HEK293 (cell line): ENCODE results near the gene ANTXR1.

ENCODE experiments used
- CTCF ChIA-PET: fragments of 350-600 bp; formaldehyde crosslinking; extraction: SDS; loops from one replicate; lab custom pipeline; 2021; ENCODE audit warnings: antibody characterized with exemption; lab: Yijun Ruan, JAX
- POLR2A ChIA-PET: fragments of 300-600 bp; formaldehyde crosslinking; extraction: SDS; loops from one replicate; lab custom pipeline; 2020; ENCODE audit warnings: antibody characterized with exemption, inconsistent platforms; lab: Yijun Ruan, JAX
- H3K27ac ChIP-seq: fragments of 200-500 bp; sonication (Bioruptor generic); 2 replicates; pipeline ENCODE4 v1.5.1; 2014; ENCODE audit warnings: low read depth, low read length, control low read depth, inconsistent platforms; ENCODE audit errors: extremely low read depth
- H3K36me3 ChIP-seq, 2 experiments: fragments of 200-500 bp in 1 of 2; sonication (Bioruptor generic) in 1 of 2; 1 replicate in 1 of 2; 2 replicates in 1 of 2; pipeline ENCODE4 v1.5.1; 2014 to 2017; ENCODE audit warnings: inconsistent platforms in 2 of 2, low read length in 2 of 2; ENCODE audit not compliant: control insufficient read depth in 2 of 2, insufficient read depth in 1 of 2
- H3K4me1 ChIP-seq: fragments of 200-500 bp; sonication (Bioruptor generic); 2 replicates; pipeline ENCODE4 v1.5.1; 2014; ENCODE audit warnings: mild to moderate bottlenecking, low read length, inconsistent platforms; ENCODE audit not compliant: control insufficient read depth, insufficient read depth
- H3K4me3 ChIP-seq: 2 replicates; pipeline ENCODE4 v1.5.1; 2011; ENCODE audit warnings: low read depth, mild to moderate bottlenecking, control low read depth, low read length, moderate library complexity
- H3K9me3 ChIP-seq: fragments of 200-500 bp; sonication (Bioruptor generic); 2 replicates; pipeline ENCODE4 v1.5.1; 2014; ENCODE audit warnings: low read depth, low read length, inconsistent platforms; ENCODE audit not compliant: control insufficient read depth, insufficient read depth
- SETDB1 ChIP-seq: IDR thresholded peaks from one replicate; pipeline ENCODE4 v1.6.1; 2017; ENCODE audit warnings: mild to moderate bottlenecking, low read length, moderate library complexity, mixed read lengths; ENCODE audit not compliant: insufficient read length
- SP2 ChIP-seq: fragments of 450-650 bp; formaldehyde crosslinking; IDR thresholded peaks from 2 replicates; pipeline ENCODE4 v1.5.1; 2016; ENCODE audit warnings: missing biosample characterization, missing genetic modification characterization
- ZNF114 ChIP-seq: fragments of 450-650 bp; formaldehyde crosslinking; IDR thresholded peaks from 2 replicates; pipeline ENCODE4 v1.5.0; 2017; ENCODE audit warnings: missing biosample characterization, missing genetic modification characterization
- ZNF202 ChIP-seq: fragments of 450-650 bp; formaldehyde crosslinking; IDR thresholded peaks from 2 replicates; pipeline ENCODE4 v1.5.1; 2016; ENCODE audit warnings: missing biosample characterization, missing genetic modification characterization, borderline replicate concordance
- ZNF510 ChIP-seq: fragments of 450-650 bp; formaldehyde crosslinking; IDR thresholded peaks from 2 replicates; pipeline ENCODE4 v1.5.1; 2018; ENCODE audit warnings: mild to moderate bottlenecking, missing genetic modification characterization, missing biosample characterization; ENCODE audit not compliant: insufficient replicate concordance
- ZNF529 ChIP-seq: fragments of 450-650 bp; formaldehyde crosslinking; IDR thresholded peaks from 2 replicates; pipeline ENCODE4 v1.5.1; 2017; ENCODE audit warnings: missing genetic modification characterization, missing biosample characterization; ENCODE audit not compliant: insufficient replicate concordance
- ZNF530 ChIP-seq: fragments of 450-650 bp; formaldehyde crosslinking; IDR thresholded peaks from 2 replicates; pipeline ENCODE4 v1.5.1; 2016; ENCODE audit warnings: low read depth, missing biosample characterization, missing genetic modification characterization
- ZNF571 ChIP-seq: fragments of 450-650 bp; formaldehyde crosslinking; IDR thresholded peaks from 2 replicates; pipeline ENCODE4 v1.5.0; 2017; ENCODE audit warnings: missing biosample characterization, missing genetic modification characterization
- ZNF621 ChIP-seq: fragments of 450-650 bp; formaldehyde crosslinking; IDR thresholded peaks from 2 replicates; pipeline ENCODE4 v1.5.1; 2017; ENCODE audit warnings: missing biosample characterization, missing genetic modification characterization
- ZNF776 ChIP-seq: fragments of 450-650 bp; formaldehyde crosslinking; IDR thresholded peaks from 2 replicates; pipeline ENCODE4 v1.5.0; 2017; ENCODE audit warnings: missing biosample characterization, missing genetic modification characterization, borderline replicate concordance
- ZNF791 ChIP-seq: fragments of 450-650 bp; formaldehyde crosslinking; IDR thresholded peaks from 2 replicates; pipeline ENCODE4 v1.5.1; 2016; ENCODE audit warnings: missing biosample characterization, missing genetic modification characterization
- TF ChIP-seq, protein P1 (sequence below): fragments of 450-650 bp; formaldehyde crosslinking; IDR thresholded peaks from 2 replicates; pipeline ENCODE4; 2016; ENCODE audit warnings: missing biosample characterization, missing genetic modification characterization
- TF ChIP-seq, protein P2 (sequence below): fragments of 450-650 bp; formaldehyde crosslinking; IDR thresholded peaks from 2 replicates; pipeline ENCODE4 v1.5.1; 2016; ENCODE audit warnings: missing biosample characterization, missing genetic modification characterization, borderline replicate concordance
- TF ChIP-seq, protein P3 (sequence below): fragments of 450-650 bp; formaldehyde crosslinking; IDR thresholded peaks from 2 replicates; pipeline ENCODE4 v1.5.1; 2016; ENCODE audit warnings: missing biosample characterization, missing genetic modification characterization, low read depth
- TF ChIP-seq, protein P4 (sequence below): fragments of 450-650 bp; formaldehyde crosslinking; IDR thresholded peaks from 2 replicates; pipeline ENCODE4 v1.5.1; 2016; ENCODE audit warnings: missing biosample characterization, missing genetic modification characterization
- TF ChIP-seq, protein P5 (sequence below): fragments of 450-650 bp; formaldehyde crosslinking; IDR thresholded peaks from 2 replicates; pipeline ENCODE4 v1.5.1; 2016; ENCODE audit warnings: missing biosample characterization, missing genetic modification characterization

ANTXR1 gene

DNA sequence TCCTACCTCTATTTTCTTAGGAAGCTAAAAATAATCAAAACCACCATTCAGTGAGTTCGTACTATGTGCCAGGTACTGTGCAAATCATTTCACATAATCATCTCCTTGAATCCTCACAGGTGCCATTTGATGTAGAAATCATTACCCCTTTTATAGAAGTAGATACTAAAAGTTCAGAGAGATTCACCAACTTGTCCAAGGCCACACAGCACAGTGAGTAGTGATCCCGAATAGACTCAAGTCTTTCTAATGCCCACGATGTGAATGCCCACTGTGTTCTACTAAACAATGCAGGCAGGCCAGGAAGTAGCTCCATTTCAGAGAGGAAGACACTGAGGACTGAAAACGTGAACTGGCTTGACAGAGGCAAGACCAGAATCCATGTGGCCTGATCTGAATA, 68.8 kb downstream of the ANTXR1 start (continued):
- TF ChIP-seq ZNF202 (tag by site-specific recombination), result no peak
- TF ChIP-seq ZNF529 (tag by site-specific recombination), result no peak
- TF ChIP-seq ZNF571 (tag by site-specific recombination), result no peak
- TF ChIP-seq, protein P1, sequence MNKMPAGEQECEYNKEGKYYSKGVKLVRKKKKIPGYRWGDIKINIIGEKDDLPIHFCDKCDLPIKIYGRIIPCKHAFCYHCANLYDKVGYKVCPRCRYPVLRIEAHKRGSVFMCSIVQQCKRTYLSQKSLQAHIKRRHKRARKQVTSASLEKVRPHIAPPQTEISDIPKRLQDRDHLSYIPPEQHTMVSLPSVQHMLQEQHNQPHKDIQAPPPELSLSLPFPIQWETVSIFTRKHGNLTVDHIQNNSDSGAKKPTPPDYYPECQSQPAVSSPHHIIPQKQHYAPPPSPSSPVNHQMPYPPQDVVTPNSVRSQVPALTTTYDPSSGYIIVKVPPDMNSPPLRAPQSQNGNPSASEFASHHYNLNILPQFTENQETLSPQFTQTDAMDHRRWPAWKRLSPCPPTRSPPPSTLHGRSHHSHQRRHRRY (tag by site-specific recombination), result no peak
- TF ChIP-seq, protein P2, sequence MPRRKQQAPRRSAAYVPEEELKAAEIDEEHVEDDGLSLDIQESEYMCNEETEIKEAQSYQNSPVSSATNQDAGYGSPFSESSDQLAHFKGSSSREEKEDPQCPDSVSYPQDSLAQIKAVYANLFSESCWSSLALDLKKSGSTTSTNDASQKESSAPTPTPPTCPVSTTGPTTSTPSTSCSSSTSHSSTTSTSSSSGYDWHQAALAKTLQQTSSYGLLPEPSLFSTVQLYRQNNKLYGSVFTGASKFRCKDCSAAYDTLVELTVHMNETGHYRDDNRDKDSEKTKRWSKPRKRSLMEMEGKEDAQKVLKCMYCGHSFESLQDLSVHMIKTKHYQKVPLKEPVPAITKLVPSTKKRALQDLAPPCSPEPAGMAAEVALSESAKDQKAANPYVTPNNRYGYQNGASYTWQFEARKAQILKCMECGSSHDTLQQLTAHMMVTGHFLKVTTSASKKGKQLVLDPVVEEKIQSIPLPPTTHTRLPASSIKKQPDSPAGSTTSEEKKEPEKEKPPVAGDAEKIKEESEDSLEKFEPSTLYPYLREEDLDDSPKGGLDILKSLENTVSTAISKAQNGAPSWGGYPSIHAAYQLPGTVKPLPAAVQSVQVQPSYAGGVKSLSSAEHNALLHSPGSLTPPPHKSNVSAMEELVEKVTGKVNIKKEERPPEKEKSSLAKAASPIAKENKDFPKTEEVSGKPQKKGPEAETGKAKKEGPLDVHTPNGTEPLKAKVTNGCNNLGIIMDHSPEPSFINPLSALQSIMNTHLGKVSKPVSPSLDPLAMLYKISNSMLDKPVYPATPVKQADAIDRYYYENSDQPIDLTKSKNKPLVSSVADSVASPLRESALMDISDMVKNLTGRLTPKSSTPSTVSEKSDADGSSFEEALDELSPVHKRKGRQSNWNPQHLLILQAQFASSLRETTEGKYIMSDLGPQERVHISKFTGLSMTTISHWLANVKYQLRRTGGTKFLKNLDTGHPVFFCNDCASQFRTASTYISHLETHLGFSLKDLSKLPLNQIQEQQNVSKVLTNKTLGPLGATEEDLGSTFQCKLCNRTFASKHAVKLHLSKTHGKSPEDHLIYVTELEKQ (tag by site-specific recombination), result no peak

DNA sequence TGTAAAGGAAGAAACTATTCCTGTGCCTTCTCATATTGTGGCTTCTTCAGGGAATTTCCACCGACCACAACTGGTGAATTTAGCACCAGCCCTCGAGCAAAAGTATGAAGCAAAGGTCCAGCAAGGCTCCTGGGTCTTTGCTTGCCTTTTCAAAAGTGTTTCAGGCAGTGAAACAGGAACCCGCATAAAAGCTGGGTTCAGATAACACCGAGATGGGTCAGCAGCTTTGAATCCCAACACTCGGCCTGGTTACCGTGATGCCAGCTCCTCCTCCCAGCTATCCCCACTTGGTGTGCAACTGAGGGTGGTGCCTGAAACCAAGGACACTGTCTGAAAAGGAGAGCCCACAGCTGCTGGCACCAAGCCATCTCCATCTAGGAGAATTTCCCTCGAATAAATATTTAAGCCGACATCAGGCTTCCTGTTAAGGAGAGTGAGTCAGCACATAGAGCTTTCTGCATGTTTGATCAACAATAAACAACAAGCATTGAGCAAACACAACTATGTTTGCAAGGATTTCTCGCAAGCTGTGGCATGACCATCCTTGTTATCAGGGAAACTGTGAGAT, 69.5 kb downstream of the ANTXR1 start:
- H3K4me1 ChIP-seq, result no peaks in the 10 kb centered on the region; the same call in 1 of the 2 replicates
- CTCF ChIA-PET, result no interaction called here
- no peak overlapping the region for H3K27ac ChIP-seq
- H3K4me3 ChIP-seq, result no peak overlapping the region
- no peaks in the 10 kb centered on the region for H3K9me3 ChIP-seq
- H3K36me3 ChIP-seq, result peaks cover 0 to 26% of the 10 kb centered on the region in 2 experiments; a peak in 2 of 3 replicates
- TF ChIP-seq, protein P2 (tag by site-specific recombination), result no peak
- TF ChIP-seq ZNF776 (tag by site-specific recombination) (no peak), ZNF621 (tag by site-specific recombination) (no peak), ZNF114 (tag by site-specific recombination) (no peak), ZNF530 (tag by site-specific recombination) (no peak), ZNF510 (no peak), SP2 (tag by site-specific recombination) (no peak), ZNF791 (tag by site-specific recombination) (no peak), SETDB1 (no peak)
- TF ChIP-seq, protein P3, sequence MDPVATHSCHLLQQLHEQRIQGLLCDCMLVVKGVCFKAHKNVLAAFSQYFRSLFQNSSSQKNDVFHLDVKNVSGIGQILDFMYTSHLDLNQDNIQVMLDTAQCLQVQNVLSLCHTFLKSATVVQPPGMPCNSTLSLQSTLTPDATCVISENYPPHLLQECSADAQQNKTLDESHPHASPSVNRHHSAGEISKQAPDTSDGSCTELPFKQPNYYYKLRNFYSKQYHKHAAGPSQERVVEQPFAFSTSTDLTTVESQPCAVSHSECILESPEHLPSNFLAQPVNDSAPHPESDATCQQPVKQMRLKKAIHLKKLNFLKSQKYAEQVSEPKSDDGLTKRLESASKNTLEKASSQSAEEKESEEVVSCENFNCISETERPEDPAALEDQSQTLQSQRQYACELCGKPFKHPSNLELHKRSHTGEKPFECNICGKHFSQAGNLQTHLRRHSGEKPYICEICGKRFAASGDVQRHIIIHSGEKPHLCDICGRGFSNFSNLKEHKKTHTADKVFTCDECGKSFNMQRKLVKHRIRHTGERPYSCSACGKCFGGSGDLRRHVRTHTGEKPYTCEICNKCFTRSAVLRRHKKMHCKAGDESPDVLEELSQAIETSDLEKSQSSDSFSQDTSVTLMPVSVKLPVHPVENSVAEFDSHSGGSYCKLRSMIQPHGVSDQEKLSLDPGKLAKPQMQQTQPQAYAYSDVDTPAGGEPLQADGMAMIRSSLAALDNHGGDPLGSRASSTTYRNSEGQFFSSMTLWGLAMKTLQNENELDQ (tag by site-specific recombination), result no peak
- TF ChIP-seq, protein P4, sequence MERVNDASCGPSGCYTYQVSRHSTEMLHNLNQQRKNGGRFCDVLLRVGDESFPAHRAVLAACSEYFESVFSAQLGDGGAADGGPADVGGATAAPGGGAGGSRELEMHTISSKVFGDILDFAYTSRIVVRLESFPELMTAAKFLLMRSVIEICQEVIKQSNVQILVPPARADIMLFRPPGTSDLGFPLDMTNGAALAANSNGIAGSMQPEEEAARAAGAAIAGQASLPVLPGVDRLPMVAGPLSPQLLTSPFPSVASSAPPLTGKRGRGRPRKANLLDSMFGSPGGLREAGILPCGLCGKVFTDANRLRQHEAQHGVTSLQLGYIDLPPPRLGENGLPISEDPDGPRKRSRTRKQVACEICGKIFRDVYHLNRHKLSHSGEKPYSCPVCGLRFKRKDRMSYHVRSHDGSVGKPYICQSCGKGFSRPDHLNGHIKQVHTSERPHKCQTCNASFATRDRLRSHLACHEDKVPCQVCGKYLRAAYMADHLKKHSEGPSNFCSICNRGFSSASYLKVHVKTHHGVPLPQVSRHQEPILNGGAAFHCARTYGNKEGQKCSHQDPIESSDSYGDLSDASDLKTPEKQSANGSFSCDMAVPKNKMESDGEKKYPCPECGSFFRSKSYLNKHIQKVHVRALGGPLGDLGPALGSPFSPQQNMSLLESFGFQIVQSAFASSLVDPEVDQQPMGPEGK, result no peak
- TF ChIP-seq, protein P5, sequence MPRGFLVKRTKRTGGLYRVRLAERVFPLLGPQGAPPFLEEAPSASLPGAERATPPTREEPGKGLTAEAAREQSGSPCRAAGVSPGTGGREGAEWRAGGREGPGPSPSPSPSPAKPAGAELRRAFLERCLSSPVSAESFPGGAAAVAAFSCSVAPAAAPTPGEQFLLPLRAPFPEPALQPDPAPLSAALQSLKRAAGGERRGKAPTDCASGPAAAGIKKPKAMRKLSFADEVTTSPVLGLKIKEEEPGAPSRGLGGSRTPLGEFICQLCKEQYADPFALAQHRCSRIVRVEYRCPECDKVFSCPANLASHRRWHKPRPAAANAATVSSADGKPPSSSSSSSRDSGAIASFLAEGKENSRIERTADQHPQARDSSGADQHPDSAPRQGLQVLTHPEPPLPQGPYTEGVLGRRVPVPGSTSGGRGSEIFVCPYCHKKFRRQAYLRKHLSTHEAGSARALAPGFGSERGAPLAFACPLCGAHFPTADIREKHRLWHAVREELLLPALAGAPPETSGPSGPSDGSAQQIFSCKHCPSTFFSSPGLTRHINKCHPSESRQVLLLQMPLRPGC (tag by site-specific recombination), result no peak
- POLR2A ChIA-PET, result no interaction called here
